ENCODE results near the gene CRIM1. TPM values are rescaled to one million over a fixed set of nuclear protein-coding genes. Genes with fewer than 3 reads are reported as not detected.

The CRIM1 gene
- total and polyA plus RNA-seq, 2 experiments from 2014 or later, result 10.5 to 36.4 TPM

GRCh38 chr2:36587101-36587500 lies 231.5 kb downstream of the CRIM1 start (continued):
- no peak for TF ChIP-seq REST (IDR thresholded peaks at IDR 0.05; ENCODE audit: unreplicated experiment)
- no peak for TF ChIP-seq CTCF (conservative IDR thresholded peaks at IDR 0.05; ENCODE audit: low read depth in 2 of 2)
- TF ChIP-seq EZH2phosphoT487 (IDR thresholded peaks at IDR 0.05; ENCODE audit: unreplicated experiment), result no peak
- no peak for TF ChIP-seq POLR2AphosphoS5 (IDR thresholded peaks at IDR 0.05; ENCODE audit: low read depth)
- no peak for TF ChIP-seq CREB1 (CRISPR knock-in tag; IDR thresholded peaks at IDR 0.05; ENCODE audit: low read depth)

- Mint-ChIP-seq H3K36me3 (ENCODE audit: low read depth) (peaks cover 20% of the 10 kb centered on the region), H3K27me3 (ENCODE audit: insufficient read depth, low read depth, poor library complexity) (no peaks in the 10 kb centered on the region), H3K4me3 (no peak overlapping the region), H3K9me3 (no peaks in the 10 kb centered on the region), H3K4me1 (no peaks in the 10 kb centered on the region), H3K27ac (no peak overlapping the region)
- Histone ChIP-seq H3K79me2 (replicated peaks; ENCODE audit: insufficient read depth) (peaks cover 34% of the 10 kb centered on the region), H4K20me1 (replicated peaks; ENCODE audit: insufficient read depth) (peaks cover 21% of the 10 kb centered on the region), H2AFZ (no peak overlapping the region), H3K9me2 (ENCODE audit: insufficient read depth) (no peaks in the 10 kb centered on the region), H3K27ac (ENCODE audit: low read depth) (no peak overlapping the region), H3K4me2 (no peak overlapping the region), H3K36me3 (ENCODE audit: insufficient read depth) (peaks cover 17% of the 10 kb centered on the region; the same call in 1 of the 2 replicates), H3F3A (replicated peaks; ENCODE audit: low read depth) (no peaks in the 10 kb centered on the region), H3K4me1 (ENCODE audit: insufficient read depth) (no peaks in the 10 kb centered on the region), H3K4me3 (no peak overlapping the region), H3K27me3 (ENCODE audit: insufficient read depth) (no peaks in the 10 kb centered on the region)
- DNase-seq (ENCODE audit: low spot score) (no peak), ATAC-seq (no peak)
- no peak for TF ChIP-seq STAT1 (IDR thresholded peaks at IDR 0.05; ENCODE audit: unreplicated experiment)
Observed at GRCh38 chr2:36587556-36587955, 232.0 kb downstream of the CRIM1 start.

GRCh38 chr2:36589230-36589630 lies 233.7 kb downstream of the CRIM1 start:
- Histone ChIP-seq H3K79me2 (replicated peaks; ENCODE audit: insufficient read depth) (peaks cover 45% of the 10 kb centered on the region), H3K9me2 (ENCODE audit: insufficient read depth) (no peaks in the 10 kb centered on the region), H2AFZ (no peak overlapping the region), H3K36me3 (ENCODE audit: insufficient read depth) (peaks cover 6% of the 10 kb centered on the region; the same call in 1 of the 2 replicates), H3K4me3 (no peak overlapping the region), H3K27me3 (ENCODE audit: insufficient read depth) (no peaks in the 10 kb centered on the region), H3K27ac (ENCODE audit: low read depth) (no peak overlapping the region), H3F3A (replicated peaks; ENCODE audit: low read depth) (no peaks in the 10 kb centered on the region), H3K4me1 (ENCODE audit: insufficient read depth) (no peaks in the 10 kb centered on the region), H4K20me1 (replicated peaks; ENCODE audit: insufficient read depth) (peaks cover 18% of the 10 kb centered on the region), H3K4me2 (no peak overlapping the region)
- Mint-ChIP-seq H3K4me1 (no peaks in the 10 kb centered on the region), H3K9me3 (no peaks in the 10 kb centered on the region), H3K36me3 (ENCODE audit: low read depth) (peaks cover 18% of the 10 kb centered on the region), H3K27ac (no peak overlapping the region), H3K4me3 (no peak overlapping the region), H3K27me3 (ENCODE audit: insufficient read depth, low read depth, poor library complexity) (no peaks in the 10 kb centered on the region)
- no peak for DNase-seq (ENCODE audit: low spot score)
- ATAC-seq, result no peak
- TF ChIP-seq CREB1 (CRISPR knock-in tag; IDR thresholded peaks at IDR 0.05; ENCODE audit: low read depth), result no peak
- TF ChIP-seq NANOG (IDR thresholded peaks at IDR 0.05; ENCODE audit: borderline replicate concordance), result no peak
- no peak for TF ChIP-seq ZNF462 (CRISPR knock-in tag; IDR thresholded peaks at IDR 0.05)
- TF ChIP-seq EZH2 (IDR thresholded peaks at IDR 0.05; ENCODE audit: low read depth, unreplicated experiment), result no peak
